H1 (cell line): Measurements from ENCODE around the gene AREG. TPM values are rescaled to one million over a fixed set of nuclear protein-coding genes. Genes with fewer than 3 reads are reported as not detected.

Experiments
- CTCF ChIA-PET: fragments of 300-600 bp; sonication (Branson Sonifier 250); formaldehyde crosslinking; loops from one replicate; lab custom pipeline; 2021; ENCODE audit not compliant: partially characterized antibody; lab: Charles Lee
- POLR2A ChIA-PET: fragments of 300-600 bp; sonication (Branson Sonifier 250); formaldehyde crosslinking; loops from one replicate; lab custom pipeline; 2021; ENCODE audit warnings: inconsistent platforms; ENCODE audit not compliant: partially characterized antibody; lab: Charles Lee
- DNase-seq, 2 experiments: peaks; one replicate each; pipeline versions ENCODE4 v3.0.0 to v3.0.0-alpha.2; 2010 to 2022; ENCODE audit warnings: low spot score in 2 of 2, low read depth in 1 of 2, mixed read lengths in 1 of 2
- FAIRE-seq: peaks from 2 replicates; lab custom pipeline; 2011; peaks lifted over from hg19 to GRCh38; lab: Jason Lieb, UNC
- H2AFZ ChIP-seq: 2 replicates; pipeline ENCODE4 v1.8.1; 2012; ENCODE audit warnings: low read length, inconsistent platforms
- H2AK5ac ChIP-seq: 2 replicates; pipeline ENCODE4 v1.6.1; 2013; ENCODE audit warnings: low read depth, low read length
- H2BK120ac ChIP-seq: replicated peaks from 2 replicates; pipeline ENCODE3; 2013; ENCODE audit warnings: low read depth, low read length, inconsistent platforms
- H2BK12ac ChIP-seq: 2 replicates; pipeline ENCODE4 v1.6.1; 2013; ENCODE audit warnings: low read depth, low read length
- H2BK15ac ChIP-seq: 2 replicates; pipeline ENCODE4 v1.6.1; 2013; ENCODE audit warnings: low read length
- H2BK20ac ChIP-seq: 2 replicates; pipeline ENCODE4 v1.6.1; 2013; ENCODE audit warnings: low read length
- H2BK5ac ChIP-seq: 2 replicates; pipeline ENCODE4 v1.6.1; 2013; ENCODE audit warnings: low read depth, low read length
- H3K14ac ChIP-seq: 2 replicates; pipeline ENCODE4 v1.6.1; 2013; ENCODE audit warnings: inconsistent platforms; ENCODE audit not compliant: insufficient read length
- H3K18ac ChIP-seq: 2 replicates; pipeline ENCODE4 v1.6.1; 2013; ENCODE audit warnings: low read length; ENCODE audit errors: extremely low read depth
- H3K23ac ChIP-seq: 2 replicates; pipeline ENCODE4 v1.6.1; 2013; ENCODE audit warnings: inconsistent platforms; ENCODE audit not compliant: insufficient read length
- H3K23me2 ChIP-seq: 2 replicates; pipeline ENCODE4 v1.6.1; 2013; ENCODE audit warnings: low read depth, low read length
- H3K27ac ChIP-seq: 2 replicates; pipeline ENCODE4 v1.6.1; 2011; ENCODE audit warnings: low read depth, low read length, inconsistent platforms
- H3K27me3 ChIP-seq, 4 experiments: replicated peaks in 1 of 4; 1 replicate in 1 of 4; 2 replicates in 3 of 4; pipeline versions ENCODE4 v1.6.1 to v1.8.1; 2011 to 2013; ENCODE audit warnings: low read length in 3 of 4, mild to moderate bottlenecking in 3 of 4, inconsistent platforms in 2 of 4, mixed read lengths in 2 of 4, moderate library complexity in 1 of 4; ENCODE audit not compliant: control insufficient read depth in 3 of 4, insufficient read depth in 3 of 4; ENCODE audit errors: extremely low read depth in 1 of 4
- H3K36me3 ChIP-seq, 4 experiments: 2 replicates each; pipeline versions ENCODE4 v1.6.1 to v1.8.1; 2011 to 2013; ENCODE audit warnings: mild to moderate bottlenecking in 4 of 4, low read length in 3 of 4, moderate library complexity in 2 of 4, control low read depth in 1 of 4, inconsistent platforms in 1 of 4; ENCODE audit not compliant: insufficient read depth in 4 of 4, control insufficient read depth in 2 of 4
- H3K4ac ChIP-seq: replicated peaks from 2 replicates; pipeline ENCODE3; 2013; ENCODE audit warnings: low read length, low read depth, mixed read lengths, inconsistent platforms; ENCODE audit not compliant: insufficient read length
- H3K4me1 ChIP-seq, 4 experiments: replicated peaks in 1 of 4; 1 replicate in 1 of 4; 2 replicates in 3 of 4; pipeline versions ENCODE4 v1.6.1 to v1.8.1; 2011 to 2013; ENCODE audit warnings: low read length in 3 of 4, inconsistent platforms in 2 of 4, mixed read lengths in 1 of 4; ENCODE audit not compliant: insufficient read depth in 4 of 4, control insufficient read depth in 3 of 4
- H3K4me2 ChIP-seq, 2 experiments: 2 replicates each; pipeline versions ENCODE4 v1.6.1 to v1.8.1; 2011 to 2013; ENCODE audit warnings: low read depth in 2 of 2, low read length in 2 of 2, control low read depth in 1 of 2, inconsistent platforms in 1 of 2, mild to moderate bottlenecking in 1 of 2; ENCODE audit not compliant: insufficient read depth in 1 of 2
- H3K4me3 ChIP-seq, 4 experiments: fragments of 200-600, 300-600 bp in 1 of 4; sonication (generic), shearing (Covaris generic), sonication (Bioruptor Twin) in 1 of 4; 2 replicates each; pipeline versions ENCODE4 v1.5.1 to v1.8.1; 2011 to 2016; ENCODE audit warnings: low read length in 4 of 4, low read depth in 3 of 4, control low read depth in 2 of 4, inconsistent platforms in 2 of 4, mild to moderate bottlenecking in 2 of 4, mixed read lengths in 1 of 4, moderate library complexity in 1 of 4; ENCODE audit not compliant: insufficient read depth in 2 of 4; ENCODE audit errors: extremely low read depth in 1 of 4
- H3K56ac ChIP-seq: replicated peaks from 2 replicates; pipeline ENCODE3; 2013; ENCODE audit warnings: low read depth, mild to moderate bottlenecking, mixed read lengths, low read length, inconsistent platforms; ENCODE audit not compliant: insufficient read length
- H3K79me1 ChIP-seq: 2 replicates; pipeline ENCODE4 v1.6.1; 2013; ENCODE audit warnings: low read depth, low read length, control low read depth
- H3K79me2 ChIP-seq, 2 experiments: 2 replicates each; pipeline versions ENCODE4 v1.6.1 to v1.8.1; 2012 to 2013; ENCODE audit warnings: low read length in 2 of 2, mild to moderate bottlenecking in 2 of 2, inconsistent platforms in 1 of 2; ENCODE audit not compliant: insufficient read depth in 2 of 2, control insufficient read depth in 1 of 2
- H3K9ac ChIP-seq, 4 experiments: replicated peaks in 1 of 4; 1 replicate in 1 of 4; 2 replicates in 3 of 4; pipeline versions ENCODE4 v1.6.1 to v1.8.1; 2011 to 2013; ENCODE audit warnings: low read depth in 3 of 4, low read length in 3 of 4, control low read depth in 2 of 4, mild to moderate bottlenecking in 2 of 4, moderate library complexity in 2 of 4, inconsistent platforms in 1 of 4; ENCODE audit errors: extremely low read depth in 1 of 4
- H3K9me3 ChIP-seq, 2 experiments: 2 replicates each; pipeline versions ENCODE4 v1.6.1 to v1.8.1; 2012 to 2013; ENCODE audit warnings: mild to moderate bottlenecking in 2 of 2, moderate library complexity in 2 of 2, control low read depth in 1 of 2, inconsistent platforms in 1 of 2, low read depth in 1 of 2, low read length in 1 of 2, mixed read lengths in 1 of 2; ENCODE audit not compliant: insufficient read depth in 2 of 2
- H4K20me1 ChIP-seq, 2 experiments: replicated peaks in 1 of 2; 2 replicates each; pipeline versions ENCODE3 to v1.8.1; 2011 to 2013; ENCODE audit warnings: inconsistent platforms in 2 of 2, low read length in 2 of 2, mild to moderate bottlenecking in 1 of 2; ENCODE audit not compliant: insufficient read depth in 2 of 2, control insufficient read depth in 1 of 2
- H4K5ac ChIP-seq: 2 replicates; pipeline ENCODE4 v1.6.1; 2013; ENCODE audit warnings: low read length, low read depth, mixed read lengths, inconsistent platforms; ENCODE audit not compliant: insufficient read length
- H4K8ac ChIP-seq: 2 replicates; pipeline ENCODE4 v1.8.0; 2013; ENCODE audit warnings: mild to moderate bottlenecking, moderate library complexity, low read length, inconsistent platforms; ENCODE audit not compliant: insufficient read depth; ENCODE audit errors: extremely low read depth
- H4K91ac ChIP-seq: replicated peaks from 2 replicates; pipeline ENCODE3; 2013; ENCODE audit warnings: low read length, mixed read lengths, inconsistent platforms; ENCODE audit not compliant: insufficient read length
- EP300 ChIP-seq, 2 experiments: IDR thresholded peaks; 1 replicate in 1 of 2; 2 replicates in 1 of 2; pipeline ENCODE4 v1.6.1; 2011 to 2012; ENCODE audit warnings: low read depth in 2 of 2, low read length in 2 of 2, mild to moderate bottlenecking in 2 of 2, borderline replicate concordance in 1 of 2, inconsistent platforms in 1 of 2, moderate library complexity in 1 of 2
- EZH2 ChIP-seq: fragments of 200-600 bp; sonication (generic); IDR thresholded peaks from 2 replicates; pipeline ENCODE4 v1.7.1; 2012; ENCODE audit warnings: low read depth, mild to moderate bottlenecking, moderate library complexity, low read length, inconsistent platforms; ENCODE audit not compliant: severe bottlenecking
- HDAC2 ChIP-seq, 2 experiments: fragments of 300-600 bp in 1 of 2; sonication (generic) in 1 of 2; IDR thresholded peaks; 2 replicates each; pipeline ENCODE4 v1.6.1; 2011 to 2012; ENCODE audit warnings: low read depth in 2 of 2, low read length in 2 of 2, mild to moderate bottlenecking in 2 of 2, moderate library complexity in 2 of 2, borderline replicate concordance in 1 of 2, inconsistent platforms in 1 of 2
- KDM4A ChIP-seq: IDR thresholded peaks from one replicate; pipeline ENCODE4 v1.7.1; 2012; ENCODE audit warnings: low read depth, mild to moderate bottlenecking, moderate library complexity, low read length, inconsistent platforms; ENCODE audit not compliant: severe bottlenecking
- NANOG ChIP-seq: IDR thresholded peaks from 2 replicates; pipeline ENCODE4 v1.6.1; 2011; ENCODE audit warnings: low read length, low read depth, mild to moderate bottlenecking, inconsistent platforms; ENCODE audit not compliant: insufficient read depth, poor library complexity, severe bottlenecking
- NRF1 ChIP-seq: IDR thresholded peaks from 2 replicates; pipeline ENCODE4 v1.6.1; 2011; ENCODE audit warnings: mild to moderate bottlenecking, low read depth, low read length, improper control_type of control experiment
- SIN3A ChIP-seq, 2 experiments: IDR thresholded peaks in 1 of 2; conservative IDR thresholded peaks in 1 of 2; 2 replicates each; pipeline ENCODE4 v1.6.1; 2011 to 2012; ENCODE audit warnings: low read length in 2 of 2, improper control_type of control experiment in 1 of 2, low read depth in 1 of 2, mild to moderate bottlenecking in 1 of 2
- TAF7 ChIP-seq: optimal IDR thresholded peaks from 2 replicates; pipeline ENCODE3; 2011; ENCODE audit warnings: low read depth, mild to moderate bottlenecking, inconsistent platforms, low read length, moderate library complexity, borderline replicate concordance
- WGBS, 2 experiments: shearing (Covaris generic) in 1 of 2; methylation state at CpG; one replicate each; pipeline versions ENCODE4 v1.1.6 to v1.1.7; 2013 to 2015; ENCODE audit warnings: low lambda C conversion rate in 2 of 2, mixed read lengths in 2 of 2, inconsistent platforms in 1 of 2, low coverage in 1 of 2, missing lambda C conversion rate in 1 of 2; ENCODE audit not compliant: insufficient replicate concordance in 2 of 2, insufficient coverage in 1 of 2, insufficient read length in 1 of 2; ENCODE audit errors: extremely low coverage in 1 of 2, missing lambda C conversion rate in 1 of 2; 5-methylcytosine and 5-hydroxymethylcytosine counted together
- polyA plus RNA-seq, 7 experiments: library from polyadenylated mRNA; depleted of rRNA in 3 of 7; stranded (reverse) in 5 of 7; unstranded in 2 of 7; fragments of >200 nt in 5 of 7; fragments of 200-250 nt in 2 of 7; gene quantifications; 1 replicate in 5 of 7; 2 replicates in 1 of 7; 4 replicates in 1 of 7; pipeline versions ENCODE4 v1.2.1 to v1.2.3, GENCODE V29; 2011 to 2013; ENCODE audit warnings: missing spikeins in 2 of 7, mixed read lengths in 2 of 7
- total RNA-seq: library from RNA; stranded (reverse); fragmentation: NEBNext Ultra II Directional; extraction: Animal tissue kit (Norgen Biotek cat#: 25700); gene quantifications from 2 replicates; pipeline ENCODE4 v1.2.1, GENCODE V29; 2021
- TF ChIP-seq, protein P1 (sequence below): IDR thresholded peaks from 2 replicates; pipeline ENCODE4 v1.6.1; 2012; ENCODE audit warnings: low read length, inconsistent platforms

Gene AREG
- total and polyA plus RNA-seq, 2 of the 8 experiments (the other 6 are each of a cell fraction or from before 2014, with no cell fraction given), result not detected

- 91% methylated on average over 4 of the region's 4 CpGs; no CpG with 5 or more reads in 1 of the 2 experiments for WGBS, 2 experiments
- Histone ChIP-seq H4K20me1 (no peaks in the 10 kb centered on the region), H3K23me2 (no peaks in the 10 kb centered on the region), H2AK5ac (no peak overlapping the region), H3K4me2 (no peak overlapping the region), H3K4me1 (no peaks in the 10 kb centered on the region), H3K79me2 (no peaks in the 10 kb centered on the region), H4K8ac (no peak overlapping the region), H2BK15ac (no peak overlapping the region), H3K27ac (no peak overlapping the region), H3K36me3 (no peaks in the 10 kb centered on the region), H2AFZ (no peak overlapping the region), H3K27me3 (no peaks in the 10 kb centered on the region), H3K14ac (no peak overlapping the region), H3K9ac (no peak overlapping the region), H3K56ac (no peak overlapping the region), H3K4me3 (no peak overlapping the region), H3K4ac (no peak overlapping the region), H3K23ac (no peak overlapping the region), H4K91ac (no peak overlapping the region), H2BK120ac (no peak overlapping the region), H2BK5ac (no peak overlapping the region), H4K5ac (no peak overlapping the region), H2BK20ac (no peak overlapping the region), H2BK12ac (no peak overlapping the region), H3K79me1 (no peaks in the 10 kb centered on the region), H3K9me3 (no peaks in the 10 kb centered on the region), H3K18ac (no peak overlapping the region)
- POLR2A ChIA-PET, result no interaction called here
- CTCF ChIA-PET, result interaction anchor here (4.5 kb wide), 1 partner anchor 32 kb away, joined by 15 read pairs; no protein-coding TSS in a partner anchor
- DNase-seq, result no peak
- no peak for FAIRE-seq
- TF ChIP-seq TAF7, result no peak
- no peak for TF ChIP-seq KDM4A
- no peak for TF ChIP-seq NANOG
- TF ChIP-seq HDAC2 (IDR thresholded peaks at IDR 0.05; ENCODE audit: borderline replicate concordance in 1 of 2, low read depth in 2 of 2, low read length in 2 of 2), result no peak
- TF ChIP-seq EZH2, result no peak
- TF ChIP-seq SIN3A (conservative IDR thresholded peaks at IDR 0.05 in 1 of 2, IDR thresholded peaks at IDR 0.05 in 1 of 2; ENCODE audit: low read depth in 1 of 2, low read length in 2 of 2), result no peak
- no peak for TF ChIP-seq NRF1
- TF ChIP-seq, protein P1, sequence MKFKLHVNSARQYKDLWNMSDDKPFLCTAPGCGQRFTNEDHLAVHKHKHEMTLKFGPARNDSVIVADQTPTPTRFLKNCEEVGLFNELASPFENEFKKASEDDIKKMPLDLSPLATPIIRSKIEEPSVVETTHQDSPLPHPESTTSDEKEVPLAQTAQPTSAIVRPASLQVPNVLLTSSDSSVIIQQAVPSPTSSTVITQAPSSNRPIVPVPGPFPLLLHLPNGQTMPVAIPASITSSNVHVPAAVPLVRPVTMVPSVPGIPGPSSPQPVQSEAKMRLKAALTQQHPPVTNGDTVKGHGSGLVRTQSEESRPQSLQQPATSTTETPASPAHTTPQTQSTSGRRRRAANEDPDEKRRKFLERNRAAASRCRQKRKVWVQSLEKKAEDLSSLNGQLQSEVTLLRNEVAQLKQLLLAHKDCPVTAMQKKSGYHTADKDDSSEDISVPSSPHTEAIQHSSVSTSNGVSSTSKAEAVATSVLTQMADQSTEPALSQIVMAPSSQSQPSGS, result no peak
- no peak for TF ChIP-seq EP300 (IDR thresholded peaks at IDR 0.05; ENCODE audit: borderline replicate concordance in 1 of 2, low read depth in 2 of 2, low read length in 2 of 2)
These were observed 55.2 kb downstream of the AREG start for GRCh38 chr4:74499986-74500781.
